ENCODE measurements around the gene TXNRD2. TPM values are rescaled to one million over a fixed set of nuclear protein-coding genes. Genes with fewer than 3 reads are reported as not detected.

Gene TXNRD2
- total RNA-seq, 1 donor from 2014 or later, result 0.19 TPM

DNA sequence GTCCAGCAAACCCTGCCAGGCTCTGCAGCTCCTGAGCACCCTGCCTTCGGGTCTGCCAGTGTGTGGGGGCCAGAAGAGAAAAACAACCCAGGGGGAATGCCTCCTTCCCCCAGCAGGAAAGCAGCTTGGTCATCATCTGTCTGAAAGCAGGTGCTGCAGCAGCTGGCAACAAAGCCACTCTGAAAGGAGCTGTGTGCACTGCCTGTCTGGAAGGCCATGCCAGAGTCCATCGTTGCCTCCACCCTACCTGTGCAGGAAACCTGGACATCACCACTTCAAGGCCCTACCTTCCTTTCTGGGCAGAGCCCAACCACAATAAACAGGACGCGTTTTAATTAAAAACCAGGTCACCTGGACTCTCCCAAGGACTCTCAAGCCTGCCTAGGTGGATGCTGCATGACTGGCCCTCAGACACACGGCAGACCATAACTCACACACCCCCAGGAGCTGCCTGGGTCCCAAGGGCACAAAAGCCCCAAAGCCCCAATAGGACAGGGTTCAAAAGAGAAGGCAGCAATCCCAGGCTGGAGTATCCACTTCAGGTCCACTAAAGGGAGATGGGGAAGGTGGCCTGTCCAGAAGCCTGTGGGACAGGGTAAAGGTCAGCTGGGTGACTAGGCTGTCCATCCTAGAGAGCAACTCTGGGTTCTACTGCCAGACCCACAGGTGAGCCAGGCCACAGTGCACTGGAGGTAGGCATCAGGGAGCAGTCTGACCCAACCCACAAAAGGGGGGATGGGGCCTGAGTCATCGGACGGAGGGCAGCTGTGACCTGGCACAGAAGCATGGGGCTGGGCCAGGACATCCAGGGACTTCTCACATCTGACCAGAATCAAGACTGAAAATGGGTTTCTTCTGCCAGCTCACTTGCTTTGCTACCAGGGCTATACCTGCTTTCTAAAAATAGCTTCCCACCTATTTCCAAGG is 93.1 kb downstream of the TXNRD2 start:
- Histone ChIP-seq H3K4me2 (no peak overlapping the region), H3K36me3 (no peaks in the 10 kb centered on the region), H3K9me3 (ENCODE audit: low read depth) (no peaks in the 10 kb centered on the region), H2AFZ (replicated peaks) (no peak overlapping the region), H3K79me2 (ENCODE audit: low read depth) (peaks cover 28% of the 10 kb centered on the region), H3F3A (ENCODE audit: low read depth) (no peaks in the 10 kb centered on the region), H3K27ac (no peak overlapping the region), H3K27me3 (no peaks in the 10 kb centered on the region), H3K4me3 (no peak overlapping the region), H4K20me1 (ENCODE audit: low read depth) (peaks cover 70% of the 10 kb centered on the region), H3K4me1 (peaks cover 7% of the 10 kb centered on the region), H3K9ac (no peak overlapping the region)
- no peaks in the 10 kb centered on the region for H3K9me3 Mint-ChIP-seq
- peaks cover 21% of the 10 kb centered on the region for H3K4me1 Mint-ChIP-seq
- H3K36me3 Mint-ChIP-seq, result peaks cover 22% of the 10 kb centered on the region
- H3K4me3 Mint-ChIP-seq, result no peak overlapping the region
- TF ChIP-seq EZH2phosphoT487 (IDR thresholded peaks at IDR 0.05) (no peak), EZH2 (IDR thresholded peaks at IDR 0.05) (no peak)
- TF ChIP-seq, protein P1, sequence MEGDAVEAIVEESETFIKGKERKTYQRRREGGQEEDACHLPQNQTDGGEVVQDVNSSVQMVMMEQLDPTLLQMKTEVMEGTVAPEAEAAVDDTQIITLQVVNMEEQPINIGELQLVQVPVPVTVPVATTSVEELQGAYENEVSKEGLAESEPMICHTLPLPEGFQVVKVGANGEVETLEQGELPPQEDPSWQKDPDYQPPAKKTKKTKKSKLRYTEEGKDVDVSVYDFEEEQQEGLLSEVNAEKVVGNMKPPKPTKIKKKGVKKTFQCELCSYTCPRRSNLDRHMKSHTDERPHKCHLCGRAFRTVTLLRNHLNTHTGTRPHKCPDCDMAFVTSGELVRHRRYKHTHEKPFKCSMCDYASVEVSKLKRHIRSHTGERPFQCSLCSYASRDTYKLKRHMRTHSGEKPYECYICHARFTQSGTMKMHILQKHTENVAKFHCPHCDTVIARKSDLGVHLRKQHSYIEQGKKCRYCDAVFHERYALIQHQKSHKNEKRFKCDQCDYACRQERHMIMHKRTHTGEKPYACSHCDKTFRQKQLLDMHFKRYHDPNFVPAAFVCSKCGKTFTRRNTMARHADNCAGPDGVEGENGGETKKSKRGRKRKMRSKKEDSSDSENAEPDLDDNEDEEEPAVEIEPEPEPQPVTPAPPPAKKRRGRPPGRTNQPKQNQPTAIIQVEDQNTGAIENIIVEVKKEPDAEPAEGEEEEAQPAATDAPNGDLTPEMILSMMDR (IDR thresholded peaks at IDR 0.05), result no peak
- no peak for DNase-seq (ENCODE audit: low spot score)
- H3K27ac Mint-ChIP-seq, result no peak overlapping the region
- no peaks in the 10 kb centered on the region for H3K27me3 Mint-ChIP-seq (ENCODE audit: insufficient read depth, low read depth)

DNA sequence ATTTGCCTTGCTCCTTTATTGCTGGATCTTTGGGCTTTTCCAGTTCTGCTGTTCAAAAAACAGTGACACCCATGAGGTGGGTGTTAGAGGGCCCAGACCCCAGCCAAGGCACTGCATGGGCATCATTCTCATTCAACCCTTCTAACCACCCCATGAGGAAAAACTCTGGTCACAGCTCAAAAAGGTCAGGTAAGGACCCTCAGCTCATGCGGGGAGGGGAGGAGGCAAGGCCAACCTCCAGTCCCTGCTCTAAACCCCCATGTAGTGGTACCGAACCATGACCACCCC is 94.3 kb downstream of the TXNRD2 start:
- Histone ChIP-seq H3K27ac (no peak overlapping the region), H3K27me3 (no peaks in the 10 kb centered on the region), H3F3A (ENCODE audit: low read depth) (peaks cover 11% of the 10 kb centered on the region), H3K4me2 (no peak overlapping the region), H4K20me1 (ENCODE audit: low read depth) (peaks cover 70% of the 10 kb centered on the region), H3K9ac (no peak overlapping the region), H3K4me1 (peaks cover 11% of the 10 kb centered on the region), H3K4me3 (no peak overlapping the region), H2AFZ (replicated peaks) (no peak overlapping the region), H3K36me3 (no peaks in the 10 kb centered on the region), H3K79me2 (ENCODE audit: low read depth) (peaks cover 15% of the 10 kb centered on the region), H3K9me3 (ENCODE audit: low read depth) (no peaks in the 10 kb centered on the region)
- peaks cover 11% of the 10 kb centered on the region for H3K36me3 Mint-ChIP-seq
- peaks cover 12% of the 10 kb centered on the region for H3K4me1 Mint-ChIP-seq
- H3K27ac Mint-ChIP-seq, result no peak overlapping the region
- no peaks in the 10 kb centered on the region for H3K9me3 Mint-ChIP-seq
- TF ChIP-seq, protein P1 (IDR thresholded peaks at IDR 0.05), result no peak
- TF ChIP-seq EZH2 (IDR thresholded peaks at IDR 0.05) (no peak), EZH2phosphoT487 (IDR thresholded peaks at IDR 0.05) (no peak)
- H3K4me3 Mint-ChIP-seq, result no peak overlapping the region
- DNase-seq (ENCODE audit: low spot score), result no peak
- H3K27me3 Mint-ChIP-seq (ENCODE audit: insufficient read depth, low read depth), result no peaks in the 10 kb centered on the region

DNA sequence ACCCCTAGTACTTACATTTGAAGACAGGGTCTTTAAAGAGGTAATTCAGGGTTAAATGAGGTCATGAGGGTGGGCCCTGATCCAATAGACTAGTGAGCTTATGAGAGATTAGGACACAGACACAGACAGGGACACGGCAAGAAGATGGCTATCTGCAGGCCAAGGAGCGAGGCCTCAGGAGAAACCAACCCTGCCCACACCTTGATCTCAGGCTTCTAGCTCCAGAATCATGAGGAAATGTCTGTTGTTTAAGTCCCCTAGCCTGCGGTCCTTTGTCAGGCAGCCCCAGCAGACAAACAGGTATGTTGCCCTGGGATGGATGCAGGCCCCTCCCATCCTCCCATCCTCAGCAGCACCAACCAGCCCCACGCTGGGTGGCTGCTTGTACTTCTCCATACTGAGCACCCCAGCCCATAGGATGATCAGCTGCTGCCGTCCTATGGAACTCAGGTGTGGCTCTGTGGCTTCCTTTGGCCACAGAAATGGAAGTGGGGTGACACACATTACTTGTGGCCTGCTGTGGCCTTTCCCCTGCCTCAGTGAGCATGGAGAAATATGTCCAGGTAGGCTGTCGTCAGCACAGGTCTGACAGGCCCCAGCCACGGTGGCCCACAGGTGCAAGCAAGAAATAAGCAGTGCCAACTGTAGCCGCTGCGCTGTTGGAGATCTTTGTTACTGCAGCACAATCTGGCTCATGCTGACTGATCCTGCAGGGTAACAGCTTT is 94.8 kb downstream of the TXNRD2 start:
- peaks cover 12% of the 10 kb centered on the region for H3K4me1 Mint-ChIP-seq
- DNase-seq (ENCODE audit: low spot score), result no peak
- no peak overlapping the region for H3K4me3 Mint-ChIP-seq

More for the DNA sequence above, 94.8 kb downstream of the TXNRD2 start:
- Histone ChIP-seq H3K4me2 (no peak overlapping the region), H3K27ac (no peak overlapping the region), H3K4me1 (peaks cover 12% of the 10 kb centered on the region), H3F3A (ENCODE audit: low read depth) (peaks cover 12% of the 10 kb centered on the region), H4K20me1 (ENCODE audit: low read depth) (peaks cover 71% of the 10 kb centered on the region), H2AFZ (replicated peaks) (no peak overlapping the region), H3K79me2 (ENCODE audit: low read depth) (peaks cover 10% of the 10 kb centered on the region), H3K27me3 (no peaks in the 10 kb centered on the region), H3K36me3 (no peaks in the 10 kb centered on the region), H3K9me3 (ENCODE audit: low read depth) (no peaks in the 10 kb centered on the region), H3K9ac (no peak overlapping the region), H3K4me3 (no peak overlapping the region)
- H3K27ac Mint-ChIP-seq, result no peak overlapping the region
- H3K9me3 Mint-ChIP-seq, result no peaks in the 10 kb centered on the region
- TF ChIP-seq, protein P1 (IDR thresholded peaks at IDR 0.05), result no peak
- TF ChIP-seq EZH2phosphoT487 (IDR thresholded peaks at IDR 0.05) (no peak), EZH2 (IDR thresholded peaks at IDR 0.05) (no peak)
- H3K27me3 Mint-ChIP-seq (ENCODE audit: insufficient read depth, low read depth), result no peaks in the 10 kb centered on the region
- H3K36me3 Mint-ChIP-seq, result peaks cover 8% of the 10 kb centered on the region
